ENCODE data around the gene PRSS3.

DNA sequence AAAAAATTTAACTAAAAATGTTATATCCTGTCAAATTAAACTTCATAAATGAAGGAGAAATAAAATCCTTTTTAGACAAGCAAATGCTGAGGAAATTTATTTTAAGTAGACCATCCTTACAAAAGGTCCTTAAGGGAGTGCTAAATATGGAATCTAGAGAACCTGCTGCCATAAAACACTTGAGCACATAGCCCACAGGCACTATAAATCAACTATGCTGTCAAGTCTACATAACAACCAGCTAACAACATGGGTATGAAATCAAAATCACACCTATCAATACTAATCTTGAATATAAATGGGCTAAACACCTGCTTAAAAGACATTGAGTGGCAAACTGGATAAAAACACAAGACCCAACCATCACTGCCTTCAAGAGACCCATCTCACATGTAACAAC is 15.1 kb upstream of the PRSS3 start:
- TF ChIP-seq POLR2A (IDR thresholded peaks at IDR 0.05), result no peak
- TF ChIP-seq, protein P1, sequence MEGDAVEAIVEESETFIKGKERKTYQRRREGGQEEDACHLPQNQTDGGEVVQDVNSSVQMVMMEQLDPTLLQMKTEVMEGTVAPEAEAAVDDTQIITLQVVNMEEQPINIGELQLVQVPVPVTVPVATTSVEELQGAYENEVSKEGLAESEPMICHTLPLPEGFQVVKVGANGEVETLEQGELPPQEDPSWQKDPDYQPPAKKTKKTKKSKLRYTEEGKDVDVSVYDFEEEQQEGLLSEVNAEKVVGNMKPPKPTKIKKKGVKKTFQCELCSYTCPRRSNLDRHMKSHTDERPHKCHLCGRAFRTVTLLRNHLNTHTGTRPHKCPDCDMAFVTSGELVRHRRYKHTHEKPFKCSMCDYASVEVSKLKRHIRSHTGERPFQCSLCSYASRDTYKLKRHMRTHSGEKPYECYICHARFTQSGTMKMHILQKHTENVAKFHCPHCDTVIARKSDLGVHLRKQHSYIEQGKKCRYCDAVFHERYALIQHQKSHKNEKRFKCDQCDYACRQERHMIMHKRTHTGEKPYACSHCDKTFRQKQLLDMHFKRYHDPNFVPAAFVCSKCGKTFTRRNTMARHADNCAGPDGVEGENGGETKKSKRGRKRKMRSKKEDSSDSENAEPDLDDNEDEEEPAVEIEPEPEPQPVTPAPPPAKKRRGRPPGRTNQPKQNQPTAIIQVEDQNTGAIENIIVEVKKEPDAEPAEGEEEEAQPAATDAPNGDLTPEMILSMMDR (IDR thresholded peaks at IDR 0.05), result no peak
- TF ChIP-seq EP300 (IDR thresholded peaks at IDR 0.05), result no peak
- no peak for TF ChIP-seq POLR2AphosphoS5 (IDR thresholded peaks at IDR 0.05)

All from stomach (tissue), 4 donors.